Liver (tissue), 9 donors: ENCODE measurements around the gene CLCNKB. TPM values are rescaled to one million over a fixed set of nuclear protein-coding genes. Genes with fewer than 3 reads are reported as not detected.
"Not testable (repeated sequence)": the region's sequence is repeated elsewhere in the genome, so short reads cannot be mapped to it uniquely, and the experiment has no call there.

Experiments
- DNase-seq: peaks from one replicate; pipeline ENCODE4 v3.0.0-alpha.2; 2017; ENCODE audit warnings: low spot score
- H3K27ac ChIP-seq, 2 donors: one replicate each; pipeline ENCODE4 v1.7.0; 2013; ENCODE audit warnings: inconsistent platforms in 2 of 2, low read length in 2 of 2, control low read depth in 1 of 2, low read depth in 1 of 2, mild to moderate bottlenecking in 1 of 2
- H3K27me3 ChIP-seq, 4 donors: one replicate each; pipeline versions ENCODE4 v1.6.1 to v1.7.0; 2013; ENCODE audit warnings: low read length in 3 of 4, inconsistent platforms in 1 of 4, mild to moderate bottlenecking in 1 of 4, moderate library complexity in 1 of 4; ENCODE audit not compliant: control insufficient read depth in 4 of 4, insufficient read depth in 4 of 4
- H3K36me3 ChIP-seq, 4 donors: one replicate each; pipeline versions ENCODE4 v1.6.1 to v1.7.0; 2013; ENCODE audit warnings: low read length in 3 of 4, mild to moderate bottlenecking in 3 of 4, low read depth in 1 of 4, moderate library complexity in 1 of 4; ENCODE audit not compliant: control insufficient read depth in 4 of 4, insufficient read depth in 3 of 4
- H3K4me1 ChIP-seq, 4 donors: one replicate each; pipeline versions ENCODE4 v1.6.1 to v1.7.0; 2013; ENCODE audit warnings: low read length in 3 of 4, mild to moderate bottlenecking in 3 of 4, moderate library complexity in 1 of 4; ENCODE audit not compliant: control insufficient read depth in 4 of 4, insufficient read depth in 4 of 4
- H3K4me3 ChIP-seq, 3 donors: one replicate each; pipeline versions ENCODE4 v1.6.1 to v1.7.0; 2013; ENCODE audit warnings: low read length in 3 of 3, control low read depth in 1 of 3, low read depth in 1 of 3, mild to moderate bottlenecking in 1 of 3
- H3K9ac ChIP-seq, 2 donors: one replicate each; pipeline ENCODE4 v1.7.0; 2013; ENCODE audit warnings: low read length in 2 of 2, mild to moderate bottlenecking in 2 of 2, moderate library complexity in 2 of 2, control low read depth in 1 of 2, low read depth in 1 of 2
- H3K9me3 ChIP-seq, 4 donors: one replicate each; pipeline versions ENCODE4 v1.6.1 to v1.7.0; 2013; ENCODE audit warnings: low read length in 3 of 4; ENCODE audit not compliant: control insufficient read depth in 4 of 4
- ATF3 ChIP-seq: IDR thresholded peaks from 2 replicates; pipeline ENCODE4 v1.6.1; 2016; ENCODE audit warnings: antibody characterized with exemption
- CTCF ChIP-seq: fragments of 150-350 bp; IDR thresholded peaks from 2 replicates; pipeline ENCODE4 v1.5.1; 2017; ENCODE audit warnings: improper control_type of control experiment, low read depth, low read length; ENCODE audit not compliant: missing input control
- FOXA1 ChIP-seq: IDR thresholded peaks from 2 replicates; pipeline ENCODE4 v1.6.1; 2016; ENCODE audit warnings: antibody characterized with exemption
- FOXA2 ChIP-seq: IDR thresholded peaks from 2 replicates; pipeline ENCODE4 v1.6.1; 2016; ENCODE audit warnings: antibody characterized with exemption
- GABPA ChIP-seq, 2 donors: IDR thresholded peaks in 1 of 2; conservative IDR thresholded peaks in 1 of 2; 2 replicates each; pipeline ENCODE4 v1.6.1; 2016; ENCODE audit warnings: antibody characterized with exemption in 2 of 2, mild to moderate bottlenecking in 1 of 2, moderate library complexity in 1 of 2
- JUND ChIP-seq, 2 donors: IDR thresholded peaks; 2 replicates each; pipeline ENCODE4 v1.6.1; 2016; ENCODE audit warnings: antibody characterized with exemption in 2 of 2
- NR2F2 ChIP-seq: IDR thresholded peaks from 2 replicates; pipeline ENCODE4 v1.6.1; 2016; ENCODE audit warnings: antibody characterized with exemption
- RAD21 ChIP-seq, 2 donors: IDR thresholded peaks; 2 replicates each; pipeline ENCODE4 v1.6.1; 2016; ENCODE audit warnings: antibody characterized with exemption in 2 of 2, mild to moderate bottlenecking in 2 of 2
- REST ChIP-seq: IDR thresholded peaks from 2 replicates; pipeline ENCODE4 v1.6.1; 2016; ENCODE audit warnings: antibody characterized with exemption, mild to moderate bottlenecking
- SP1 ChIP-seq: IDR thresholded peaks from 2 replicates; pipeline ENCODE4 v1.6.1; 2018; ENCODE audit warnings: antibody characterized with exemption, mild to moderate bottlenecking
- TAF1 ChIP-seq: conservative IDR thresholded peaks from 2 replicates; pipeline ENCODE4 v1.6.1; 2016; ENCODE audit warnings: antibody characterized with exemption, mild to moderate bottlenecking
- YY1 ChIP-seq: IDR thresholded peaks from 2 replicates; pipeline ENCODE4 v1.6.1; 2016; ENCODE audit warnings: antibody characterized with exemption, mild to moderate bottlenecking
- WGBS: extraction: QIAGEN DNeasy Blood & Tissue Kit; methylation state at CpG from one replicate; pipeline ENCODE4 v1.1.7; 2013; 5-methylcytosine and 5-hydroxymethylcytosine counted together
- polyA plus RNA-seq, 2 donors: library from polyadenylated mRNA; stranded (reverse) in 1 of 2; unstranded in 1 of 2; fragments of 200-250 nt in 1 of 2; fragments of >200 nt in 1 of 2; fragmentation: Nextera tagmentation in 1 of 2; extraction: Ambion mirVana in 1 of 2; gene quantifications; one replicate each; pipeline versions ENCODE4 v1.2.1 to v1.2.3, GENCODE V29; 2013 to 2015
- total RNA-seq, 2 donors: library from RNA; depleted of rRNA; stranded (reverse); fragments of >200 nt; gene quantifications; one replicate each; pipeline ENCODE4 v1.2.3, GENCODE V29; 2014
- TF ChIP-seq, protein P1 (sequence below): IDR thresholded peaks from 2 replicates; pipeline ENCODE4 v1.6.1; 2016; ENCODE audit warnings: antibody characterized with exemption
- donor health status: healthy.
- donor health status: healthy.
- donor health status: healthy.
- donor health status: healthy.
- donor health status: healthy.

The CLCNKB gene
- total and polyA plus RNA-seq, 4 donors: not detected

- WGBS: 89% methylated on average over 8 of the region's 8 CpGs
- Histone ChIP-seq H3K4me1 (no peaks in the 10 kb centered on the region), H3K36me3 (no peaks in the 10 kb centered on the region), H3K27me3 (no peaks in the 10 kb centered on the region), H3K9ac (no peak overlapping the region), H3K4me3 (no peak overlapping the region), H3K9me3 (no peaks in the 10 kb centered on the region), H3K27ac (no peak overlapping the region)
- DNase-seq: no peak
- TF ChIP-seq, protein P1, sequence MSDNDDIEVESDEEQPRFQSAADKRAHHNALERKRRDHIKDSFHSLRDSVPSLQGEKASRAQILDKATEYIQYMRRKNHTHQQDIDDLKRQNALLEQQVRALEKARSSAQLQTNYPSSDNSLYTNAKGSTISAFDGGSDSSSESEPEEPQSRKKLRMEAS: no peak
- TF ChIP-seq SP1: no peak
- TF ChIP-seq ATF3: no peak
- no peak for TF ChIP-seq YY1
- no peak for TF ChIP-seq FOXA2
- no peak for TF ChIP-seq GABPA (IDR thresholded peaks at IDR 0.05 in 1 of 2, conservative IDR thresholded peaks at IDR 0.05 in 1 of 2)
- no peak for TF ChIP-seq NR2F2
- no peak for TF ChIP-seq REST
- TF ChIP-seq FOXA1: no peak
- no peak for TF ChIP-seq JUND (IDR thresholded peaks at IDR 0.05)
- TF ChIP-seq CTCF: no peak
These were observed 2.4 kb upstream of the CLCNKB start for GRCh38 chr1:16041200-16041599.

DNA sequence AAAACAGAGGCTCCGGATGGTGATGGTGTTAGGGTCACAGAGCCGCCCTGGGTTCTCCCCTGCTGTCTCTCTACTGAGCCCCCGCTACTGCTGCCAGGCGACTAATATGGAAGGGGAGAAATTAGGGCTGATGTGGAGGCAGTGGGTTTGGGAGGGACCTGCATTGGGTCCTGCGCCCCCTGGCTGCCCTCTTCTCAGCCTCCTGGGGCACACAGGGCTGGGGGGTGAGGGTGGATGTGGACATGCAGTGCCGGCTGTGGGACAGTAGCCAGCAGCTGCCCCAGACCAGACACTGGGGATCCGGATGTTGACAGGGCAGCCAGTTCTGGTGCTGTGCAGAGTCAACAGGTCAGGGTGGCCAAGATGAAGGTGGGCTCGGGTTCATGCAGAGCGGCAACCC is 1.5 kb upstream of the CLCNKB start:
- Histone ChIP-seq H3K9me3 (no peaks in the 10 kb centered on the region), H3K27ac (no peak overlapping the region), H3K36me3 (no peaks in the 10 kb centered on the region), H3K4me1 (no peaks in the 10 kb centered on the region), H3K9ac (no peak overlapping the region), H3K27me3 (no peaks in the 10 kb centered on the region), H3K4me3 (no peak overlapping the region)
- no peak for DNase-seq
- TF ChIP-seq NR2F2 (no peak), TAF1 (no peak), JUND (IDR thresholded peaks at IDR 0.05) (no peak), ATF3 (no peak), CTCF (no peak), RAD21 (IDR thresholded peaks at IDR 0.05) (no peak)
- TF ChIP-seq, protein P1: no peak
- 81% methylated on average over 9 of the region's 9 CpGs for WGBS

DNA sequence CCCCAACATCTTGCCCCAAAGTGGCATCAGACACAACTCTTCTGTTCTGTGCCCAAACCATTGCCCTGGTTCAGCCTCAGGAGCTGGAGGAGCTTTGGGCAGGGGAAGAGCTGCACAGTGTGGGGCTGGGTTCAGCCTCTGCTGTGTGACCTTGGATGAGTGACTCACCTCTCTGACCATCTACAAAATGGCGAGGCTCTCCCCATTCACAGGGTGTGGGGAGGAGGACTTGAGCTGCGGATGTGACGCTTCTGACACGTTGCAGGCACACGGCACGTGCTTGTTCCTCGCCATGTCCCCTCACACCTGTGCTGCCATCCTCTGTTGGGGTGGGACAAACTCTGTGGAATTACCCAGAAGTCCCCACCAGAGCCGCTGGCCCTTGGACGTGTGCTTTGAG is 928 bp upstream of the CLCNKB start:
- not testable (repeated sequence) for H3K4me3 ChIP-seq, H3K36me3 ChIP-seq, H3K4me1 ChIP-seq, H3K27ac ChIP-seq, H3K9ac ChIP-seq, H3K27me3 ChIP-seq, H3K9me3 ChIP-seq, DNase-seq
- WGBS: 95% methylated on average over 9 of the region's 9 CpGs
